Right lobe of liver (tissue), 6 donors: ENCODE measurements around the gene SLC25A27. TPM values are rescaled to one million over a fixed set of nuclear protein-coding genes. Genes with fewer than 3 reads are reported as not detected.

Experiments
- ATAC-seq, 4 donors: fragments of 200-7000 bp; cut with Tn5 transposase; one replicate each; pipeline ENCODE4 v1.9.1; 2020; ENCODE audit warnings: mild to moderate bottlenecking in 4 of 4, moderate library complexity in 4 of 4
- DNase-seq, 3 donors: peaks; one replicate each; pipeline ENCODE4 v3.0.0-alpha.2; 2020
- H3K27ac ChIP-seq, 3 donors: fragments of 200-600 bp; one replicate each; pipeline ENCODE4 v1.8.0; 2022
- H3K27me3 ChIP-seq, 2 donors: fragments of 200-600 bp; one replicate each; pipeline ENCODE4 v1.8.0; 2022
- H3K36me3 ChIP-seq, 4 donors: fragments of 200-600 bp; sonication (generic) in 1 of 4; one replicate each; pipeline versions ENCODE4 v1.5.1 to v1.8.0; 2017 to 2022; ENCODE audit warnings: control low read depth in 1 of 4
- H3K4me1 ChIP-seq, 4 donors: fragments of 200-600 bp; sonication (generic) in 1 of 4; one replicate each; pipeline versions ENCODE4 v1.5.1 to v1.8.0; 2017 to 2022; ENCODE audit warnings: control low read depth in 1 of 4
- H3K4me3 ChIP-seq, 3 donors: fragments of 200-600 bp; one replicate each; pipeline ENCODE4 v1.8.0; 2022
- H3K9me3 ChIP-seq, 4 donors: fragments of 200-600 bp; sonication (generic) in 1 of 4; one replicate each; pipeline versions ENCODE4 v1.5.1 to v1.8.0; 2017 to 2022; ENCODE audit warnings: control low read depth in 1 of 4
- CTCF ChIP-seq, 4 donors: fragments of 200-600 bp in 3 of 4; fragments of 450-650 bp in 1 of 4; IDR thresholded peaks; one replicate each; pipeline versions ENCODE4 v1.5.1 to v1.8.0; 2016 to 2022; ENCODE audit warnings: antibody characterized with exemption in 4 of 4, mild to moderate bottlenecking in 2 of 4
- POLR2A ChIP-seq: fragments of 450-650 bp; IDR thresholded peaks from one replicate; pipeline ENCODE4 v1.6.1; 2017; ENCODE audit warnings: antibody characterized with exemption, mild to moderate bottlenecking
- WGBS: methylation state at CpG from one replicate; pipeline ENCODE4 v1.1.6; 2018; ENCODE audit warnings: low coverage, low lambda C conversion rate; ENCODE audit not compliant: insufficient coverage; ENCODE audit errors: missing lambda C conversion rate; 5-methylcytosine and 5-hydroxymethylcytosine counted together
- intact Hi-C, 2 donors: fragments of 100-400 bp; cut with DNase I; formaldehyde crosslinking; loops; one replicate each; pipeline versions ENCODE4 v1.11.2 to v1.14.1; 2022
- total RNA-seq, 6 experiments: library from RNA; depleted of rRNA in 2 of 6; stranded (reverse); fragments of >200 nt in 2 of 6; fragmentation: NEBNext Ultra II Directional in 3 of 6; extraction: Animal tissue kit (Norgen Biotek cat#: 25700) in 3 of 6; gene quantifications; one replicate each; pipeline versions ENCODE4 v1.1.0 to v1.2.4, GENCODE V29; 2016 to 2023
- donor health status: DM: no; HTN: yes; CAD: no.
- donor health status: DM: no; HTN: no; CAD: no.
- donor health status: DM: no; HTN: no; CAD: no.
- donor health status: DM: no; HTN: yes; CAD: no.
- donor health status: DM: no; HTN: yes; CAD: no.

The SLC25A27 gene
- total RNA-seq, 6 experiments from 2014 or later = 8.8 to 21.0 (median 14.2) TPM

GRCh38 chr6:46688966-46689335 is 36.2 kb downstream of the SLC25A27 start:
- ATAC-seq = no peak
- DNase-seq = no peak
- Histone ChIP-seq H3K27me3 (no peaks in the 10 kb centered on the region), H3K27ac (no peak overlapping the region), H3K9me3 (no peaks in the 10 kb centered on the region), H3K4me3 (no peak overlapping the region), H3K4me1 (peaks cover 0 to 14% (median 2%) of the 10 kb centered on the region in 4 donors), H3K36me3 (no peaks in the 10 kb centered on the region)
- 94% methylated on average over 3 of the region's 13 CpGs for WGBS
- intact Hi-C loops = no loop called here
- TF ChIP-seq POLR2A (no peak), CTCF (IDR thresholded peaks at IDR 0.05) (no peak)

GRCh38 chr6:46689657-46690056 is 36.9 kb downstream of the SLC25A27 start:
- H3K27ac ChIP-seq = no peak overlapping the region
- peaks cover 0 to 14% (median 2%) of the 10 kb centered on the region in 4 donors for H3K4me1 ChIP-seq
- no peak overlapping the region for H3K4me3 ChIP-seq
- H3K36me3 ChIP-seq = no peaks in the 10 kb centered on the region
- H3K27me3 ChIP-seq = no peaks in the 10 kb centered on the region
- no peak for TF ChIP-seq CTCF (IDR thresholded peaks at IDR 0.05)
- TF ChIP-seq POLR2A = no peak
- H3K9me3 ChIP-seq = no peaks in the 10 kb centered on the region
- DNase-seq (no peak), ATAC-seq (peak in 2 of 4 donors; percentile 35 to 40)
- intact Hi-C loops = no loop called here
- 86% methylated on average over 3 of the region's 3 CpGs for WGBS

GRCh38 chr6:46690141-46690755 is 37.5 kb downstream of the SLC25A27 start:
- 85% methylated on average over 2 of the region's 2 CpGs for WGBS
- TF ChIP-seq CTCF (IDR thresholded peaks at IDR 0.05) (no peak), POLR2A (no peak)
- Histone ChIP-seq H3K4me3 (no peak overlapping the region), H3K27ac (no peak overlapping the region), H3K36me3 (no peaks in the 10 kb centered on the region), H3K27me3 (no peaks in the 10 kb centered on the region), H3K4me1 (peaks cover 0 to 14% (median 2%) of the 10 kb centered on the region in 4 donors), H3K9me3 (no peaks in the 10 kb centered on the region)
- ATAC-seq = peak; percentile 35 to 46 (median 40)
- intact Hi-C loops = no loop called here
- no peak for DNase-seq

- ATAC-seq (peak in 3 of 4 donors; percentile 47 to 83 (median 63)), DNase-seq (no peak)
- no peak for TF ChIP-seq POLR2A
- no peak for TF ChIP-seq CTCF (IDR thresholded peaks at IDR 0.05)
- Histone ChIP-seq H3K9me3 (no peaks in the 10 kb centered on the region), H3K27me3 (no peaks in the 10 kb centered on the region), H3K4me1 (peaks cover 0 to 14% (median 2%) of the 10 kb centered on the region in 4 donors), H3K4me3 (no peak overlapping the region), H3K36me3 (no peaks in the 10 kb centered on the region), H3K27ac (no peak overlapping the region)
- intact Hi-C loops = no loop called here
- WGBS = 12% methylated on average over 1 of the region's 1 CpG
Measured at GRCh38 chr6:46690911-46691451, 38.2 kb downstream of the SLC25A27 start.
